ENCODE results near the gene MT1E.

- TF ChIP-seq, protein P1, sequence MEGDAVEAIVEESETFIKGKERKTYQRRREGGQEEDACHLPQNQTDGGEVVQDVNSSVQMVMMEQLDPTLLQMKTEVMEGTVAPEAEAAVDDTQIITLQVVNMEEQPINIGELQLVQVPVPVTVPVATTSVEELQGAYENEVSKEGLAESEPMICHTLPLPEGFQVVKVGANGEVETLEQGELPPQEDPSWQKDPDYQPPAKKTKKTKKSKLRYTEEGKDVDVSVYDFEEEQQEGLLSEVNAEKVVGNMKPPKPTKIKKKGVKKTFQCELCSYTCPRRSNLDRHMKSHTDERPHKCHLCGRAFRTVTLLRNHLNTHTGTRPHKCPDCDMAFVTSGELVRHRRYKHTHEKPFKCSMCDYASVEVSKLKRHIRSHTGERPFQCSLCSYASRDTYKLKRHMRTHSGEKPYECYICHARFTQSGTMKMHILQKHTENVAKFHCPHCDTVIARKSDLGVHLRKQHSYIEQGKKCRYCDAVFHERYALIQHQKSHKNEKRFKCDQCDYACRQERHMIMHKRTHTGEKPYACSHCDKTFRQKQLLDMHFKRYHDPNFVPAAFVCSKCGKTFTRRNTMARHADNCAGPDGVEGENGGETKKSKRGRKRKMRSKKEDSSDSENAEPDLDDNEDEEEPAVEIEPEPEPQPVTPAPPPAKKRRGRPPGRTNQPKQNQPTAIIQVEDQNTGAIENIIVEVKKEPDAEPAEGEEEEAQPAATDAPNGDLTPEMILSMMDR (IDR thresholded peaks at IDR 0.05), result no peak
- no peak for TF ChIP-seq EZH2 (IDR thresholded peaks at IDR 0.05; ENCODE audit: borderline replicate concordance, insufficient read depth, low read depth, low read length, poor library complexity, severe bottlenecking)
Observed at GRCh38 chr16:56631197-56631596, 5.6 kb downstream of the MT1E start.
